ENCODE results near the gene KDM7A.

The KDM7A gene

GRCh38 chr7:140212100-140212881 lies 35.5 kb upstream of the KDM7A start:
- Histone ChIP-seq H3K27me3 (replicated peaks; ENCODE audit: control insufficient read depth, insufficient read depth, low read length) (peaks cover 2% of the 10 kb centered on the region; the same call in 1 of the 2 replicates), H3K36me3 (ENCODE audit: control insufficient read depth, insufficient read depth, low read length) (no peaks in the 10 kb centered on the region), H3K4me3 (replicated peaks; ENCODE audit: low read depth, low read length) (no peak overlapping the region)
- TF ChIP-seq CTCF (IDR thresholded peaks at IDR 0.05; ENCODE audit: insufficient read depth, low read length, poor library complexity, severe bottlenecking): no peak
- DNase-seq (ENCODE audit: extremely low read depth, insufficient read length): peak; percentile 74

DNA sequence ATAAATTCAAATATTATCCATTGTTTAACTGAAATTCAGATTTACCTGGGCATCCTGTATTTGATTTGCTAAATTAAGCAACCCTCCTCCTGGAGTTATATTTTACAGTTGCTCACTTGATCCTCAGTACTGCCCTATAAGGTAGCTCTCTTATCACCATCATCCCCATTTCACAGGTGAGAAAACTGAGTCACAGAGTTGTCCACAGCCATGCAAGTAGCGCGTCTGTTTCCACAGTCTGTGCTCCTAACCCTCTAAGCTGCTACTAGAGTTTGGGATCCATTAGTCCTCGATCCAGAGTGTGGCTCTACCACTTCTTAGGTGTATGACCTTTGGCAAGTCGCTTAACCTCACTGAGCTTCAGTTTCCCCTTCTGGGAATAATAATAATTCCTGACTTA lies 34.9 kb upstream of the KDM7A start:
- peaks cover 2% of the 10 kb centered on the region; the same call in 1 of the 2 replicates for H3K27me3 ChIP-seq (replicated peaks; ENCODE audit: control insufficient read depth, insufficient read depth, low read length)
- no peak overlapping the region for H3K4me3 ChIP-seq (replicated peaks; ENCODE audit: low read depth, low read length)
- no peak for TF ChIP-seq CTCF (IDR thresholded peaks at IDR 0.05; ENCODE audit: insufficient read depth, low read length, poor library complexity, severe bottlenecking)
- no peak for DNase-seq (ENCODE audit: extremely low read depth, insufficient read length)
- H3K36me3 ChIP-seq (ENCODE audit: control insufficient read depth, insufficient read depth, low read length): no peaks in the 10 kb centered on the region

DNA sequence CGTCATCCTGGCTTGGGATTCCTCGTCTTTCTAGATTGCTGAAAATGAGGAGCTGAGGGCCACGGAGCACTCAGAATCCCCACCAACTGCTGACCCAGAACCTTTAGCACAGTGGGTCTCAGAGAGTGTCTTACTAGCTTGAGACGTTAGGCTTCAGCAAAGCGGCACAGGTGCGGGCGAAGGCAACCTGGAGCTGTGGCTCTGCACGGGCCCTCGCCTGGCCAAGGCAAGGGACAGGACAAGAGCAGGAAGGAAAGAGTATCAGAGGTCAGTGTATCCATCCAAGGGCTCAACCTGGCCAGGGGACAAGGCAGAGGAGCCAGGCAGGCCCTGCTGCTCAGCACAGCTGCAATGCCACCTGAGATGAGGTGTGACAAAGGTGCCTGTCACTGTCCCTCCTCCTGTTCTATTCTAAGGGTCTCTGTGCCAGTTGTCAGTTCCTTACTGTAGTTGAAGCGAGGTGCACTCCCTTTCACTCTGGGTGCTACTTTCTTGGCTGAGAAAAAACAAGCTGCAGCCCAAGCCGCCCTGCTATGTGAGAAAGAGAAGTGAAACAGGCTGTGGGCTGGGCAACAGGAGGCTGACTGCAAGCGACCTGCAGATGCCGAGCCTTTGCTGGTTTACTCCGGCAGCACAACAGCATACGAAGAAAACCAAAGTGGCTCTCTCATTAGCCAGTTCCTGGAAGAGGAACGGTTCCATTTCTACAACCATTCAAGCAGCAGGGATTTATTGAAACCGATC lies 33.3 kb upstream of the KDM7A start:
- Histone ChIP-seq H3K4me3 (replicated peaks; ENCODE audit: low read depth, low read length) (no peak overlapping the region; the same call in 1 of the 2 replicates), H3K27me3 (replicated peaks; ENCODE audit: control insufficient read depth, insufficient read depth, low read length) (peaks cover 4% of the 10 kb centered on the region; the same call in 1 of the 2 replicates), H3K36me3 (ENCODE audit: control insufficient read depth, insufficient read depth, low read length) (no peaks in the 10 kb centered on the region)
- DNase-seq (ENCODE audit: extremely low read depth, insufficient read length): peak; percentile 82
- TF ChIP-seq CTCF (IDR thresholded peaks at IDR 0.05; ENCODE audit: insufficient read depth, low read length, poor library complexity, severe bottlenecking): no peak

DNA sequence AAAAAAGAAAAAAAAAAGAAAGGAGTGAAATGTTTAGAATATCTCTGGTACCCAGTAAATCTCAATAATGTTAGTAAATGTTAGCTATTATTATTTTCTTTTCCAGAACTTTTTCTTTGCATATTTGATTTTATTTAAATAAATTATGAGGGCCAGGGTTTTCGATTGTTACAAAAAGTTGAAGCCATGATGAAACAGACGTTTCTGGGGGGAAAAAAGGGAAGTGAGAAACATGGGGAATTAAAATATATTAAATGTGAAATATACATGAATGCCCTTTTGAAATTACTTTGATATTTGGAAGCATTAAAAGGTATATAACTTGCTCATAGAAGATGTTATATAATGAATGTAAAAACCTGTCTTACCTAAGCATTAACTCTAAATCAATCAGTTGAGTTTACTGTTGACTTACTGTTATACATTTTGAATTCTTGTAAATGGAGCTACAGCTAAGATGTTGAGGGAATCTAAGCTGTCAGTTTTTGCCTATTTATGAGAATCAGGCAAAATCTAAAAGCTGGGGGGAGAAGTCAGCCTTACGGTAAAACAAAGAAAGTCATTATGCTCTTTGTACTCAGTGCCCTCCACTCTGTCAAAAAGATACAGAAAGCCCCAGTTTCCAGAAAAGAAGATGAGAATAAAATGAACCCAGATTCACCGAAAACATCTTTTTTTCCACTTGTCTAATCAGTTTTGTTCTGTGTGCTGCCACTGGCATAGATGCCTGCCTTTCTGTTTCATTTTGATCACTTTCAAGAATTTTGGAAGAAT lies 30.0 kb upstream of the KDM7A start:
- Histone ChIP-seq H3K4me3 (replicated peaks; ENCODE audit: low read depth, low read length) (no peak overlapping the region), H3K36me3 (ENCODE audit: control insufficient read depth, insufficient read depth, low read length) (no peaks in the 10 kb centered on the region), H3K27me3 (replicated peaks; ENCODE audit: control insufficient read depth, insufficient read depth, low read length) (peaks cover 4% of the 10 kb centered on the region)
- TF ChIP-seq CTCF (IDR thresholded peaks at IDR 0.05; ENCODE audit: insufficient read depth, low read length, poor library complexity, severe bottlenecking): no peak
- no peak for DNase-seq (ENCODE audit: extremely low read depth, insufficient read length)

DNA sequence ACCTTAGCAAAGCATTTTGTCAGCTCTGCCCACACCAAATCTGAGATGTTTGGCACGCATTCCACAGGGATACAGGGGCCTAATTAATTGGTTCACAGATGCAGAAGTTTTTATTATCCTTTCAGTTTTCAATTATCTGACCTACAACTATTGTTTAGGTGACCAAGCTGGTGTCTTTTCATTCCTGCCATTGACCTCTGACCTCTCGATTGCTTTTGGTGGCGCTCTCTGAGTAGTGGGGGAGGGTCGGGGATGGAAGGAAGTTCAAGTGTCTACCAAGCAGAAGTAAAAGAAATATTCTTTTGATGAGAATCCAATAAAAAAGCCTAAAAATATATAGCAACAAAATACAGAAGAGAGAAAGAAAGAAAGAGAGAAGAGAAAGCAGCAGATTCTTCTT lies 28.8 kb upstream of the KDM7A start:
- H3K27me3 ChIP-seq (replicated peaks; ENCODE audit: control insufficient read depth, insufficient read depth, low read length): peaks cover 4% of the 10 kb centered on the region
- no peaks in the 10 kb centered on the region for H3K36me3 ChIP-seq (ENCODE audit: control insufficient read depth, insufficient read depth, low read length)
- no peak overlapping the region for H3K4me3 ChIP-seq (replicated peaks; ENCODE audit: low read depth, low read length)
- no peak for TF ChIP-seq CTCF (IDR thresholded peaks at IDR 0.05; ENCODE audit: insufficient read depth, low read length, poor library complexity, severe bottlenecking)
- no peak for DNase-seq (ENCODE audit: extremely low read depth, insufficient read length)

Measured in GM06990 (cell line).